CD4-positive, alpha-beta T cell treated with Interleukin-15 for 1 hour (primary cell): ENCODE data around the gene KRT16.
"Not testable (repeated sequence)": the region's sequence is repeated elsewhere in the genome, so short reads cannot be mapped to it uniquely, and the experiment has no call there.

Source experiments
- DNase-seq: peaks from one replicate; pipeline ENCODE4 v3.0.0-alpha.2; 2020

KRT16 gene

GRCh38 chr17:41614098-41614497 lies 1.5 kb upstream of the KRT16 start:
- no peak for DNase-seq

- DNase-seq: peak; percentile 8
Observed at GRCh38 chr17:41613277-41614082, 913 bp upstream of the KRT16 start.

GRCh38 chr17:41610965-41611640 lies 1.5 kb downstream of the KRT16 start:
- DNase-seq: peak; percentile 14

- DNase-seq: peak; percentile 9
Observed at GRCh38 chr17:41610061-41610517, 2.5 kb downstream of the KRT16 start.

GRCh38 chr17:41606930-41607329 lies 5.6 kb downstream of the KRT16 start:
- not testable (repeated sequence) for DNase-seq

DNA sequence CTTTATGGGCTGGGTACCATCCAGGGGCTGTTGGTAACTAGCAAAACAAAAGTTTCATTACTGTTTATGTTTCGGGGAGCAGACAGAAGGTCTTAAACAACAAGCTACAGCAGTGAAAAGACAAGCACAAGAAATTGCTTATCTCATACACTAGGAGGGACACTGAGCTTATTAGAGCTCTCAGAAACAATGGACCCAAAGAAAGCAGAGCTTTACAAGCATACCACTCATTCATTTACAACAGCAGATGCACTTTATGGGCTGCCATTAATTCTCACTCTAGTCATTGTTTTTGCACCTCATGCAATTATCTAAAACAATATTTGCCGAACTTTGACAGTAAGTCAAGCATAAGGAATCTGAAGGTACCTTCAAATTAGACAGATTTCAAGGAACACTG lies 10.0 kb downstream of the KRT16 start:
- no peak for DNase-seq

DNA sequence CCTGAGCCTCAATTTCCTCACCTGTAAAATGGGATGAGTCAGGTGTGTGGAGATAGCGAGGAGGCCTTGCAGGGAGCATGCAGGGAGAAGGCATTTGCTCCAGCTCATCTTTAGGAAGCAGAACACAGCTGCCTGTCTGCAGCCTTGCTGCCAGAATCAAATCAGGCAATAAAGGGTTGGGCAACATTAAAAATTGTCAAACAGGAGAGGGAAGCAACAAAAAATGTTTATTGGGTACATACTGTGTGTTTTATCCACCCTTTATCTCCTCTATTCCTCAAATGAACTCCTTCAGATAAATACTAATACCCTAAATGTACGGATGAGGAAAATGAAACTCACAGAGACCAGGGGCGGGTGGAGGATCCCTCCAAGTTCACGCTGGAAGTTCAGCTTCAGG lies 12.2 kb downstream of the KRT16 start:
- no peak for DNase-seq

DNA sequence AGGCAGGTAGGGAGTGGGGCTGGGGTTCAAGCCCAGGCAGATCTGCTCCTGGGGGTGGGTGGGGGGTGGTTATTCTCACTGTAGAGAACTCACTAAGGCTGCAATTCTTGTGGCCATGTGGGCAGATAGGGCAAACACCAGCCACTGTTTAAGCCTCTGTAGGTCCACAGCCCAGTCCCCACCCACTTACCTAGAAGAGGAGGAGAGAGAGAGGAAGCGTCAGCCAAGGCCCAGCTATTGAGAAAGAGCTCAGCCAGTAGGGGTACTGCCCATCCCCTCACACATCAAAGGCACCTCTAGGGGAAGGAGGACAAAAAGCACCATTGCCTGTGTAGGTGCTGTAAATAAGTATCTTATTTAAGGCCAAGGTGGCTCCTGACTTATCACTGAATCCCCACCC lies 12.9 kb downstream of the KRT16 start:
- DNase-seq: no peak

- no peak for DNase-seq
Observed at GRCh38 chr17:41595585-41595984, 17.0 kb downstream of the KRT16 start.

DNA sequence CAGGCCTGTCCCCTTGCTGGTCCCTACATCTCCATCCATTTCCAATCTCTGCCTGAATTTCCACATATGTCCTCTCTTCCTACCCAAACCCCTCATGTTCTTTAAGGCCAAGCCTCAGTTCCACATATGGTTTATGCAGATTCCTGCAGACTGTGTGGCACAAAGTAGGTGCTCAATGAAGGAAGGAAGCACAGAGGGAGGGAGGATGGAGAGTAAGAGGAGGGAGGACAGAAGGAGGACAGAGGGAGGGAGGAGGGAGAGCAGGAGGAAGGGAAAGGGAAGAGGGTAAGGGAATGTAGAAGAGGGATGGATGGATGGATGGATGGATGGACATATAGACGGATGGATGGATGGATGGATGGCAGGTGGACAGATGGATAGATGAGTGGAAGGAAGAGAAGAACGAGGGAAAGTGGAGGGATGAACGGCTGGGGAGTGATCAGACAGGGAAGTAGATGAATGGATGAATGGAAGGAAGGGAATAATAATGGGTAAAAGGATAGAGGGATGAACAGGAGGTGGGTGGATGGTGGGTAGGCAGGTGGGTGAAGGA lies 18.1 kb downstream of the KRT16 start:
- DNase-seq: no peak

DNA sequence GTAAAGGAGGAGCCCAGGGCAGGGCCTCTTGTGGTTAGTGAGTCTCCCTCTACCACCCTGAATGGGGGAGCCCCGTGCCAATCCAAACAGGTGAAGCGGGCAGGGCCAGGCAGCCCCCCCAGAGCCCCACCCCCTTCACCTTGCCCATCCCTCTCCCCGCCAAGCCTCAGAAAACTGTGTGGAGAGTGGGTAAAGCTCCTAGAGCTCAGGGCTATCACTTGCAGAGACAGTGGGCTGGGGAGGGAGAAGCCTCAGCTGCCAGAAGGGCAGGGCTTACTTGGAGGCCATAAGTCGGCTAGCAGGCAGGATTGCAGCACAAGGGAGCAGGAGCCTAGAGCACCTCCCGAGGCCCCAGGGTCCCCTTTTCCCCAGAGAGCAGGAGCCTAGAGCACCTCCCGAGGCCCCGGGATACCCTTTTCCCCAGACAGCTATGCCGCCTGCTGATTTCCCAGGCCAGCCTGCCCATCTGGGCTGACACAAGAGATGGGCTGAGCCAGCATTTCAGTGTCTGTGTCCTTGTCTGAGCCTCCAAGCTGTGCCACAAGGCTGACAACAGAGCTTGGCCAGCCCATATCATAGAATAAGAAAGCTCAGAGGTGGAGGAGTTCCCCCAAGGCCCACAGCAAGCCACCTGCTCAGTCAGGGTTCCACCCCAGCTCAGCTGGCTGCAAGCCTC lies 19.1 kb downstream of the KRT16 start:
- no peak for DNase-seq

- DNase-seq: no peak
Observed at GRCh38 chr17:41592601-41593305, 19.8 kb downstream of the KRT16 start.

GRCh38 chr17:41589301-41589700 lies 23.3 kb downstream of the KRT16 start:
- DNase-seq: no peak

DNA sequence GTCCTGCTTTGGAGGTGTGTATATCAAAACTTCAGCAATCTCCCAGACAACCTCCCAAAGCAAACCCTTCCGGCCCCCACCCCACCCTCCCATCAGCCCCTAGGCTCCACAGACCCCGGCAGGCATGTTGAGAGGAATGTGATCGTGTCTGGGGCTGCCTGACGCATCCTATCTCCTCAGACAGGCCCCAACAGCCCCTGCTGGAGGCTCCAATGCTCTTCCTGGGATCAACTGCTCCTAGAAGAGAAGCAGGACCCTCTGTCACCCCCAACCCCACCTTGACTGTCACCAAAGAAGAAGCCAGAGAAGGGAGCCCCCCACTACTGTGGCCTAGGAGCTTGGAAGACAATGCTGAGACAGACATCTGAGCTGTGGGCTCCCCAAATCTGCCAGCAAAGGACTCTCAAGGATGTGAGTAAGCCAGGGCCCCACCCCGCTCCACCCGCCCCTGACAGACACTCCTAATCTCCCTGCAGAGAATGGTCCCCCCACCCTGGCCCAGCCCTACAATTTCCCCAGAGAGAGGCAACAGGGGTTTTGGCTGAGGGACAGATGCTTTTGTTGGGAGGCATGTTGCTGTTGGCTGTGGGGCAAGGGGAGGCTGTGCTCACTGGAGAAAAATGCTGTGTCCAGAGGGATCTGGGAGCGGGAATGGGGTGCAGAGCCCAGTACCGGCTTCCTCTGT lies 24.3 kb downstream of the KRT16 start:
- no peak for DNase-seq

DNA sequence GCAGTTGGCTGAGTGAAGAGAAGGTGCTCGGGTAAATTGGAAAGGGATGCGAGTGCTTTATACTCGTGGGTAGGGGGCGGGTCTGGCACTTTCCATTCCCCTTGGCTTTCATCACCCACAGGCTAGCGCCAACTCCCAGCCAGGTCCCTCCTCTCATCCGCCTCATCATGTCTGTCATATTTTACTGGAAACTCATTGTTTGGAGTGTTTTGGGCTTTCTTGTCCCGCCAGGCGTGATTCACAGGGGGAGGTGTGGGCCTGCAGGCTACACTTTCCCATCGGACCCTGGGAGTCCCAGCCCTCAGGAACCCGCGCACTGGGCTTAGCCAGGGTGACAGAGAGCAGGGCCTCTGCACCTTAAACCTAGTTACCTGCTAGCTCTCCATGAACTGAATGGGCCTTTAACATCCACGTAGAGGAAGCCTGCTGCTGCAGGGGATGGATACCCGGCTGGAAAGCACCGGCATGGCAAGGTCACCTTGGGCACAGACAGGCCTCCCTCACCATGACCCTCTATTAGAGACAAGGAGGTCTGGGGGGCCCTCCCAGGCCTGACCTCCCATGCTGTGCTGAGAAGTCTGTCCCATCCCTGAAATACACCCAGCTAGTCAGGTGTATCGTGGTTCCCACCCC lies 25.6 kb downstream of the KRT16 start, which contains the start of gene KRT14:
Gene KRT14 (minus strand): TSS at position 33 of the 633 bp plus-strand sequence. CDS start 61 bp downstream, outside the sequence.
- no peak for DNase-seq

- DNase-seq: no peak
Observed at GRCh38 chr17:41585301-41586056, 27.1 kb downstream of the KRT16 start.

- DNase-seq: not testable (repeated sequence)
Observed at GRCh38 chr17:41584331-41584927, 28.1 kb downstream of the KRT16 start.

DNA sequence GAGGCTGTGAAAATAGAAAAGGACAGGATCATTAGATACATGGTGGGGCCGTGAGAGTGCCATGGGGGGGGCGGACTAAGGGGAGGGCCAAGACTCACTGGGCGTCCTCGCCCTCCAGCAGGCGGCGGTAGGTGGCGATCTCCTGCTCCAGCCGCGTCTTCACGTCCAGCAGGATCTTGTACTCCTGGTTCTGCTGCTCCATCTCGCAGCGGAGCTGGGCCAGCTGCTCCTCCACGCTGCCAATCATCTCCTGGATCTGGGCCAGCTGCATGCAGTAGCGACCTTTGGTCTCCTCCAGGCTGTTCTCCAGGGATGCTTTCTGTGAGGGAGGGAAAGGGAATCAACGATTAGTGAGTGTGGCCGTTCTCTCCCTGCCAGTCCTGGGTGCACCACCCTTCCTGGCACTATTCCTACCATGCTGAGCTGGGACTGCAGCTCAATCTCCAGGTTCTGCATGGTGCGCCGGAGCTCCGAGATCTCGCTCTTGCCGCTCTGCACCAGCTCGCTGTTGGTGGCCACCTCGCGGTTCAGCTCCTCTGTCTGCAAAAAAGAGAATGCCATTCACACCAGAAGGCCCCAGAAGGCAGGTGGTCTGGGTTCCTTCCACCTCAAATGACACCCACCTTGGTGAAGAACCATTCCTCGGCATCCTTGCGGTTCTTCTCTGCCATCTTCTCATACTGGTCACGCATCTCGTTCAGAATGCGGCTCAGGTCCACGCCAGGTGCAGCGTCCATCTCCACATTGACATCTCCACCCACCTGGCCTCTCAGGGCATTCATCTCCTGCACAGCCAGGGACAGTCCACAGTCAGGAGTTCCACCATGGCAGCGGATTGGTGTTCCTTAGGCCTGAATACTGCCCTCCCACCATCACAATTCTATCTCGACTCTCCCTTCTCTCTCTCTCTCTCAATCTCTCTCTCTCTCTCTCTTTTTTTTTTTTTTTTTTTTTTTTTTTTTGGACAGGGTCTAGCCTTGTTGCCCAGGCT lies 29.1 kb downstream of the KRT16 start:
- no peak for DNase-seq
